HG03097 (cell line): ENCODE measurements around the gene MYEF2.

Source experiments
- ATAC-seq: cut with Tn5 transposase; IDR thresholded peaks from one replicate; pipeline ENCODE4 v1.9.1; 2021; ENCODE audit not compliant: unreplicated experiment, low FRiP score

MYEF2 gene

DNA sequence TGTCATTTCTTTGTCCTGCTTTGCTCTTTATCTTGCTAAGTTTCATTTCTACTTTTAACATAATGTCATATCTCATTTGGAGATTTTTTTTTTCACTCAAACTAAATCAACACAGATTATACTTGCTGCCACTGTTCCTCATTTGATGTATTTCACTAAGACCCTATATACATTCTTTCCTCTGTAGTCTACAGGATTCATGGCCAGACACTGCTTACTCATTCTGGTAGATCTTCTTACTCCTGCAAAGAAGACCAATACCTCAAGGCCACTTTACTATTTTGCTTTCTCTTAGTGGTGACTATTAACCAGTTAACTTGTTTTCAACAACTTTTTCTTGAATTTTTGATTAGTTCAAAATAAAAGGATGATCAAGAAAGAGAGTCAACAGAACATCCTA is 30.7 kb downstream of the MYEF2 start:
- no peak for ATAC-seq

- no peak for ATAC-seq
These were observed 32.2 kb downstream of the MYEF2 start for GRCh38 chr15:48145923-48146322.

DNA sequence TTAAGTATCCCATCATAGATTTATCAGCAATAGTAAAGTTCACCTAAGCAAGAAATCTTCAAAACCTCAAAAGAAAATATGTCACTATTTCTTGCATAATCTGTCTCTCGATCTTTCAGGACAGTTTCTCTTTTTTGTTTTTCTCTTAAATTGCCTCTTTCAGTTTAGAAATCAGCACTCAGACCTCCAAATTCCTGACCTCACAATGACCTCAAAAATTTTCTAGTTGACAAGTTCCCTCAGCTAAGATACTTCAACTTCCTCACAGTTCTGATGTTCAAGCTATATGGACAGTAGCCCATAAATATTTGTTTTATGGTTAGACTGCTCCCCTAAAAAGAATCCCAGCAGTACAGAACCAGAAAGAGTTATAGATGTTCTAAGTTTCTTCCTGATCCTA is 33.2 kb downstream of the MYEF2 start:
- ATAC-seq, result no peak

DNA sequence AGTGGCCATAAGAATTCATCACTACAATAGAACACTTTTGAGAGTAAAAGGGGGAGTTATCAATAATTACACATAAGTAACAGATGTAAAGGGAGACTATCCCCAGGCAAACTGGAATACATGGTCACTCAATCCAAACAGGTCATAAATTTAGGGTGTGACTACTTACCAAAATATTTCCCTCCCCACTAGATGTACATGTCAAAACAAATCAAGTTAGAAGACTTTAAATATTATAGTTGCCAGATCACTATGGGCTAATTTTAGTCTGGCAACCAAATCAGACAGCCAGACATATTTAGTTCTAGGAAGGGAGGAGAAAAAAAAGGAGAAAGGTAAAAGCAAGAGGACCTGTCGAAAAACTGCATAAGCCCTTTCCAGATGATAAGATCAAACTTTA is 34.2 kb downstream of the MYEF2 start:
- no peak for ATAC-seq

- ATAC-seq, result no peak
These were observed 45.2 kb downstream of the MYEF2 start for GRCh38 chr15:48132874-48133273.

- ATAC-seq, result no peak
These were observed 46.8 kb downstream of the MYEF2 start for GRCh38 chr15:48131324-48131723.

DNA sequence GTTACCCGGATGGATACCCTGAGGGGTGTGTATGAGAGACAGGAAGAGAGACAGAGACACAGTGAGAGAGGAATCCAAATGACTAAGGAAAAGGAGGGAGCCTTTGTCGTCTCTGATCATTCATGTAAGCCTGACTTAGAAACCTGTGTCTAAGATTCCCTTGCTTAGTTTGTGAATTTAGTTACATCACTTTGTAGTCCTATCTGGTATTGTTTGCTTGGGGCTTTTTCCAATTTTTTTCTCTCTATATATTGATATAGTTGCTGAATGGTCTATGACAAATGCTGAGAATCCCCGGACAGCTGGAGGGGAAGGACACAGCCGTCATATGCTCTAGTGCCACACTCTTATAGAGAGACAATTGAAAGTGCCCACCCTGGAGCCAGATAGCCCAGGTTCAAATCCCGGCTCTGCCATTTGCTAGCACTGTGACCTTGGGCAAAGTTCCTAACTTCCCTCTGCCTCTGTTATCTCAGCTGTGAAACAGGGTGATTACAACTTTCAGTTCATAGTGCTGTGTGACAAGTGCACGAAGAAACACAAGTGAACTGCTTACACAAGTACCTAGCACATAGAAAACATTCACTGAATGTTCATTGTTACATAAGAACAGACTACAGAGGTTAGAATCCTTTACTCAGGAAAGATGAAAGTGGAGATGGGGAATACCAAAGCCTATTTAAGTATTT is 51.3 kb downstream of the MYEF2 start:
- no peak for ATAC-seq

DNA sequence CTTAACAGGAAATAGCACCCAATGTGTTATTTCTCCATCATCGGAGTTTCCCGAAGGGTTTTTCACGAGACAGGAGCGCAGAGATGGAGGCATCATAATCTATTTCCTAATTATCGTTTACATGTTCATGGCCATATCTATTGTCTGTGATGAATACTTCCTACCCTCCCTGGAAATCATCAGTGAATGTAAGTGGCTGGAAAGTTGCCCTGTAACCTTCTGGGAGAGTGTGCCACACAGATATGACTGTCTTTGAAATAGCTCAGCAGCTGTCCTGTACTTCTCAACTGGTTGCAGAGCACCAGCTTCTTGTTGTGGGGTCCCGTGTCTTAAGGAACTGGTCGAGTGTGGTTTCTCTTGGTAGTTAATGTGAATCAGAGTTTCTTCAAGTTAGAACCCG is 56.2 kb downstream of the MYEF2 start:
- no peak for ATAC-seq

DNA sequence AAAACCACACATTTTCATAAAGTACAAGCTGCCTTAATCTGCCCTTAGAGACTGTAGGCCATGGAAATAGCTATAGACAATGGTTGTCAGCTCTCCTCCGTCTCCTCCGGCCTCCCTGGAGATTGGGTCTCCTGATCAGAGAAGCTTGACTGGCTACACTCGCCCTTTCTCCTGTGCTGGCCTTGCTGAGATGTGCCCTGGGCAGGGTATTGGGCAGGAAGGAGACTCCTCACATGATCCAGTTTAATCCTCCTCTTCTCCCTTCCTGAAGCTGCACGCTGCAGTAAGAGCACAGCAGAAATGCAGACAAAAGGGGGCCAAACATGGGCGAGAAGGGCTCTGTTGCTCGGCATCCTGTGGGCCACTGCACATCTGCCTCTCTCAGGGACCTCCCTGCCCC is 57.4 kb downstream of the MYEF2 start, which contains the start of gene SLC24A5:
SLC24A5 (plus strand) TSS at position 246 of the 400 bp plus-strand sequence; CDS start at position 301, 55 bp downstream.
- ATAC-seq, result no peak

DNA sequence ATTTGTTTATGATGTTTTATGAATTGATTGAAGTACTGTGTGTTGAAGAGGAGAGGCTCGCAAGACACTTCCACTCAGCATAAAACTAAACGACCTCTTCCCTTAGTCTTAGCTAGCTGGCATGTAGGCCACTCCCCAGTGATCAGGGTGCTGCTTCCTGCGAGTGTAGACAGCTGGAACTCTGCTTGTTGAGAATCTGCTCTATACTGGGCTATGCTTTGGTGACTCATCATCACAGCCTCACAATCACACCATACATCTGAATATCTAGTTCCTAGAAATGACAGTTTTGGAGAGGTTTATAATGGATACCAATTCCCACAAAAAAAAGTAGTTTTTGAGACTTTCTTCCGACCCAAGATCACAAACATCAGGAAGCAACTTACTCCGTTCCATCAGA is 58.8 kb downstream of the MYEF2 start:
- no peak for ATAC-seq

DNA sequence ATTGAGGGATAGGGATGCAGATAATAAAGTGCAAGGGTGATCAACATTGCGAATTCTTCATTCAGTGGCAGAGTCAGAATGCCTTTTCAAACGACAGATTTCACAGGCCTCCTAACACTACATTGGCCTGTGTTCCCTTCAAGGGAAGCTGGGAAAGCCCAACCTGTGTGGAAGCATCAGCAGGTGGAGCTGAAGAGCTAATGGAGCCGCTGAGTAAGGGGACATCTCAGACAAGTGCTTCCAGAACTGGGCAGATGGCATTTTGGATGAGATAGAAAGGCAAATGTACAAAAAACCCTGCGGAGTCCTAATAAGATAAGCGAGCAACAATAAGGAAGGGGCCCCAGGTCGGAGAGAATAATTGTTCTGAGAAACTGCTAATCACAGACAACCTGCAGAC is 65.9 kb downstream of the MYEF2 start:
- ATAC-seq, result no peak

- ATAC-seq, result no peak
These were observed 68.1 kb downstream of the MYEF2 start for GRCh38 chr15:48109856-48110531.

DNA sequence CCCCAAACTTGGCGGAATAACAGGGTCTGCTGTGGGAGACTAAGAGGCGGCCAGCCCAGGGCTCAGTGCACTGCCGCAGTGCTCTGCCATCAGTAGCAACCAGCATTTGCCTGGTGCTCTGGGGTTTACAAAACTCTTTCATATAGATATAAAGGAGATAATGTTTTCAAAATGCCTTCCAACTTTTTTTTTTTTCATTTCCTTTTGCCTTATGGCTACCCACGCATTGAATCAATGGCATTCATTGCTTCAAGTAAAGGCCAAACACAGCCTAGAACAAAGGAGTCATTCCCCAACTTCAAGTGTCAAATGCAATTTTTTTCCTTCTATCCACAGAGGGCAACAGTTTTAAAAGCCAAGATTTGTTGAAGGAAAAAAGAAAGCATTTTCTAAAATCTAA is 68.9 kb downstream of the MYEF2 start:
- ATAC-seq, result no peak

- no peak for ATAC-seq
These were observed 72.2 kb downstream of the MYEF2 start for GRCh38 chr15:48105936-48106335.

GRCh38 chr15:48103647-48104046 is 74.4 kb downstream of the MYEF2 start:
- no peak for ATAC-seq

DNA sequence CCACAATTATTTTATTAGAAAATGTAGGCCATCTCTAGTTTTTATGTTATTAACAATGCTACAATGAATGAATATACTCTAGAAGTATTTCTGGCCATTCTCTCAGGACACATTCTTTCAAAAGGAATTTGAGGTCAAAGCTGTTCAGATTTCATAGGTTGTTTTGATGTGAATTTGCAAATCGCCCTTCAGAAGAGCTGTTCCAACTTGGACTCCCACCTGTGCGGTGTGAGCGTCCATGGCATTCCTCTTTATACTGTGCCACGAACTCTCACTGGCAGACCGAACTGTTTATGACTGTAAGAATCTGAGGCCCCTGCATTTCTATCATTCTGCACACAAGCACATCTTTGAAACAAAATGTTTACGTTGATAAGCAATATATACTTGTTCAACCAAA is 75.9 kb downstream of the MYEF2 start:
- no peak for ATAC-seq

DNA sequence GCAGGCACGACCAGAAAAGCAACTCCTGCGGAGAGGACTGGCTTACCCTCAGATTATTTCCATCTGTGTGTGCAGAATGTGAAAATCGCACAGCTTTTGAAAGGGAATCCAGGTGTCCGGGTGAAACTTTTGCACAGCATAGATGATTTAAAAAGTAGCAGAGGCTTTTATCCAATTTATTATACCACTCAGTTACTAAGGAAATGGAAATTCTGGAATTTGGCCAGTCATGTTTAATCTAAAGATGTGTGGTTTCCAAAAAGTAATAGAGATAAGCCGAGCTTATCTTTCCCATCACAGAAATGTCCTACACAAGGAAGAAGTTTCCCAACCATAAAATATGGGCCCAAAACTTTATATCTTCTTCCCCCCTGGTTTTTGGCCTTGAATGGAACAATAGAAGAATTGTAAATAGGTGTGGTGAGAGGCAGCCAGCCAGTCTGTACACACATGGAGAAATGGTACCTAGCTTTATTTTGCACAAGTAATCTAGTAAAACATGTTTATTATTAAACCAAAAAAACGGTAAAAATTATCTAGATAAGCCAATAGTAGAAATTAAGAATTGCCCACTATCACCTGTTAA is 76.6 kb downstream of the MYEF2 start:
- no peak for ATAC-seq

DNA sequence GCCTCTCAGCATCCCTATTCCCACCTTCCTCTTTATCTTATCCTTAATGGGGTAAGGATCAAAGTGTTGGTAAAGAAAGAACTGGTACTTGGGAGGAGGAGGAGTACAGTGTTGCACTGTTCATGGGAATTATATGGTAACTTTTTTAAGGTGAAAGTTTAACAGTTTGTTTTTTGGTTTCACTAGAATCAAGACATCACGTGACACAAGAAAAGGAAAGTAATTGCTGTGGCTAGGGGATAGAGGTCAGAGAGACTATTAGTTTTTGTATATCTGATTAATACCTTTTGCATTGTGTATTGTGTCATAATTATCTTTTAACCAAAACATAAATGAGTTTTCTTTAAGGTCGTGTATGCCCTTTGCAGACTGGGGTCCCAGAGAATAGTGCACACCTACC is 80.8 kb downstream of the MYEF2 start:
- ATAC-seq, result no peak

DNA sequence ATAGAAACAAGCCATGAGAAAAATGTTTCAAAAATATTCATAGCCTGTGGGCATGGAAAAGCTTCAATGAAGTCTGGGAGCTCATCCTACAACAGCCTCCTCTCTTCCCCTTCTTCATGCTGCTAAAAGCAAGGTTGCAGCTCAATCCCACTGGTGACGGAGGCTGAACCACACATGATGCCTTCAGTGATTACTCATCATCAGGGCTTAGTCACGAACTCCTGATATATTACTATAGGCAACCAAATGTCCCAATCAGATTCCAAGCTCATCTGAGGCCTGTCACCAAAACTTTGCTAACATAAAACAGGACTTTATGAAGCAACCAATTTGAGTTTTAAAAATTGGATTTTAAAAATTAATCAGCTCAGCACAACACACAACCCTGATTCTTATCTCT is 81.3 kb downstream of the MYEF2 start:
- ATAC-seq, result no peak

DNA sequence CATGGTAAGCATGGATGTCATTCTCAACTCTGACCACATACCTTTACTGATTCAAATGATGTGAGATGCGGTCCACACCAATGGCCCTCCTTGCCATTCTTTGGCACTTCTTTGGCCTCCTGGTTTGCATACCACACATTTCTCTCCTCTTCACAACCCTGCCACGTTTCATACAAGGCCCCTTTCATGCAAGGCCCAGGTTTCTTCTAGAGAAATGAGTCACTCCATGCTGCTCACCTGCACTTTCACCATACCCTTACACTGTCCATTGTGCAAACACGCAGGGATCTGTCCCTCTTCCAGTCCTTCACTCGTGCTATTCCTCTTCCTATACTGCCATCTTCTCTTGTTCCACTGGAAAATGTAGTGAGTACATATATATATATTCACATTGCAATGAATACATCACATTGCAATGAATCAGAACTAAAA is 81.7 kb downstream of the MYEF2 start:
- ATAC-seq, result peak; percentile 90

GRCh38 chr15:48091522-48091921 is 86.6 kb downstream of the MYEF2 start:
- ATAC-seq, result no peak

DNA sequence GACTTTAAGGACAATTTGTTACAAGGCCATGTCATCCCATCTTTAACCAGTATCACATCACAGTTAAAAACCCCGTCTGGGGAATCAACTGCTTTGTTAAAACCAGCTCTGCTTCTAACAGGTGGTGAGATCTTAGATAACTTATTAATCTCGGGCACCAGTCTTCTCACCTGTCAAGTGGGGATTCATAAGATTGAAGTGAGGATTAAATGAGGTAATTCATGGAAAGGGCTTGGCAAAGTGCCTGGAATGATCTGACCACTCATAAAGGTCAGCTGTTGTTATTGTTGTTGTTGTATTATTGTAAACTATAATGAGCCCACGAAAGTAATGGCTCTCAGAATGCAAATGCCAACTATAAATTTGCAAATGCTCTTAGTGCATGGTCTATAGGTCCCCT is 87.4 kb downstream of the MYEF2 start:
- no peak for ATAC-seq
